ENCODE data around the gene SELENOO. TPM values are rescaled to one million over a fixed set of nuclear protein-coding genes. Genes with fewer than 3 reads are reported as not detected.

The SELENOO gene
- total and polyA plus RNA-seq, 8 donors, result 18.5 to 28.9 (median 21.8) TPM

DNA sequence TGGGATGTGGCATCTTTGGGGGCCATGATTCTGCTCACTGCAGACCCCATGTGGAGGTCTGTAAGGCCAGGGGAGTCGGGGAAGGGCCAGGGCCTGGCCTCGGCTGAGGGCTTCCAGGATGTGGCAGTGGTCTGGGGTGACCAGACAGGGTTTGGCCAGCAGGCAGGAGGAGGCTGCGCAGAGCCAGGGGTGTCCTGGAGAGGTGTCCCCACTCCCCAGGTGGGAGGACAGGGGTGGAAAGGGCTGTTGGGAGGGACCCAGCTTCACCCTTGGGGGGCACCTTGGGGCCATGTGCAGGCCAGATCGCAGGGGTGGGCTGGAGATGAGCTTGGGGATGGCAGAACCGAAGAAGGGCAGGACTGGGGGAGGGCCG lies 26.8 kb upstream of the SELENOO start:
- no peaks in the 10 kb centered on the region for H3K9me3 ChIP-seq
- peaks cover 0 to 21% of the 10 kb centered on the region in 2 donors for H3K4me1 ChIP-seq
- intact Hi-C loops (cut with DNase I), result no loop called here
- ATAC-seq (no peak), DNase-seq (peak in 1 of 4 donors; percentile 60)
- peaks cover 18 to 62% of the 10 kb centered on the region in 2 donors for H3K27me3 ChIP-seq
- no peaks in the 10 kb centered on the region for H3K36me3 ChIP-seq
- TF ChIP-seq, protein P1, sequence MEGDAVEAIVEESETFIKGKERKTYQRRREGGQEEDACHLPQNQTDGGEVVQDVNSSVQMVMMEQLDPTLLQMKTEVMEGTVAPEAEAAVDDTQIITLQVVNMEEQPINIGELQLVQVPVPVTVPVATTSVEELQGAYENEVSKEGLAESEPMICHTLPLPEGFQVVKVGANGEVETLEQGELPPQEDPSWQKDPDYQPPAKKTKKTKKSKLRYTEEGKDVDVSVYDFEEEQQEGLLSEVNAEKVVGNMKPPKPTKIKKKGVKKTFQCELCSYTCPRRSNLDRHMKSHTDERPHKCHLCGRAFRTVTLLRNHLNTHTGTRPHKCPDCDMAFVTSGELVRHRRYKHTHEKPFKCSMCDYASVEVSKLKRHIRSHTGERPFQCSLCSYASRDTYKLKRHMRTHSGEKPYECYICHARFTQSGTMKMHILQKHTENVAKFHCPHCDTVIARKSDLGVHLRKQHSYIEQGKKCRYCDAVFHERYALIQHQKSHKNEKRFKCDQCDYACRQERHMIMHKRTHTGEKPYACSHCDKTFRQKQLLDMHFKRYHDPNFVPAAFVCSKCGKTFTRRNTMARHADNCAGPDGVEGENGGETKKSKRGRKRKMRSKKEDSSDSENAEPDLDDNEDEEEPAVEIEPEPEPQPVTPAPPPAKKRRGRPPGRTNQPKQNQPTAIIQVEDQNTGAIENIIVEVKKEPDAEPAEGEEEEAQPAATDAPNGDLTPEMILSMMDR (IDR thresholded peaks at IDR 0.05), result no peak
- no peak overlapping the region for H3K27ac ChIP-seq
- no peak overlapping the region for H3K4me3 ChIP-seq

DNA sequence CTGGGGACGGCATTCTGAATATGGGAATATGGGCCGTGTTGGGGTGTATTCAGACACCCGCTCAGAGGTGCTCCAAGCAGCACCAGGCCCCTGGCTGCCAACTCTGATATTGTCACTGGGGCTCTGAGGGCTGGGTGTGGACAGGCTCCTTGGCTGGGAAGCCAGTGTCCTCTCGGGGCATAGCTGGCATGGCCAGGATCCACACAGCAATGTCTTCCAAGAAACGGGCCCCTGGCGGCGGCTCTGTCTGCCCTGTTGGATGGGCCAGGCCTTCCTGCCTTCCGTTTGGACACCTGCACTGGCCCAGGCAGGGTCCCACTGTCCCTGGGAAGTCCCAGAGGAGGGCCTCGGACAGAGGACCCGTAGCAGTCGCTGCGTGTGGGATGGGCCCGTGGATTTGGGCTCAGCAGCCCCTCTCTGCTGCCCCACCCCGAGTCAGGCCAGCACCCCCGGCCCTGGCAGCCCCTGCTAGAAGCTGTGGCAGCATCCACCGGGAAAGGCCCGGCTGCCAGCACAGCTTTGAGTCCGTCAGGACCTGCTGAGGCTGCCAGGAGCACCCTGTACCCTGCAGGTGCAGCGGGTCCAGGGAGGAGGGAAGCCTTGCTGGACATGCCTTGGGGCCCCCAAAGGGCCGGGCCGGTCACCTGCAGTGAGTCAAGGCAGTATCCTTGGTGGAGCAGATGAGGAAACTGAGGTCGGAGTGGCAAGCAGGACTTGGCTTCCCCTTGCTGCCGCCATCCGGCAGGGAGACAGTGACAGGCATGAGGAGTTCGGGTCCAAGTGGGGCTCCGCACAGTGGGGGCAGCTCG lies 26.2 kb upstream of the SELENOO start:
- Histone ChIP-seq H3K27me3 (peaks cover 12 to 61% of the 10 kb centered on the region in 2 donors), H3K4me1 (peaks cover 0 to 17% of the 10 kb centered on the region in 2 donors), H3K4me3 (no peak overlapping the region), H3K9me3 (no peaks in the 10 kb centered on the region), H3K27ac (no peak overlapping the region), H3K36me3 (no peaks in the 10 kb centered on the region)
- ATAC-seq, result no peak
- peak in 1 of 4 donors; percentile 73 for DNase-seq
- TF ChIP-seq, protein P1 (IDR thresholded peaks at IDR 0.05), result no peak
- intact Hi-C loops (cut with DNase I), result no loop called here

DNA sequence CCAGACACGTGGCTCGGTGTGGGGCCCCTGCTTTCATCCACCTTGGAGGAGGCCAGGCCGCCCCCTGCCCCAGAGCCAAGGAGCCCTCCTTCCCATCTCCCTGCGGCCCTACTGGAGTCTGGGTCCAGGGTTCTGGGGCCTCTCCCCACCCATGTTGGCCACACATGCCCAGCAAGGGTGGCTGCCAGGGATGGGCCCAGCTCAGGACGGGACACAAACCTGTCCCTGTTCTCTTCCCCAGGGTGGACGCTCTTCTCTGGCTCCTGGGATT lies 25.7 kb upstream of the SELENOO start:
- no peak overlapping the region for H3K4me3 ChIP-seq
- TF ChIP-seq, protein P1 (IDR thresholded peaks at IDR 0.05), result no peak
- H3K36me3 ChIP-seq, result no peaks in the 10 kb centered on the region
- no peak overlapping the region for H3K27ac ChIP-seq
- no peaks in the 10 kb centered on the region for H3K9me3 ChIP-seq
- peaks cover 0 to 14% of the 10 kb centered on the region in 2 donors for H3K4me1 ChIP-seq
- ATAC-seq (no peak), DNase-seq (no peak)
- intact Hi-C loops (cut with DNase I), result no loop called here
- H3K27me3 ChIP-seq, result peaks cover 8 to 56% of the 10 kb centered on the region in 2 donors

DNA sequence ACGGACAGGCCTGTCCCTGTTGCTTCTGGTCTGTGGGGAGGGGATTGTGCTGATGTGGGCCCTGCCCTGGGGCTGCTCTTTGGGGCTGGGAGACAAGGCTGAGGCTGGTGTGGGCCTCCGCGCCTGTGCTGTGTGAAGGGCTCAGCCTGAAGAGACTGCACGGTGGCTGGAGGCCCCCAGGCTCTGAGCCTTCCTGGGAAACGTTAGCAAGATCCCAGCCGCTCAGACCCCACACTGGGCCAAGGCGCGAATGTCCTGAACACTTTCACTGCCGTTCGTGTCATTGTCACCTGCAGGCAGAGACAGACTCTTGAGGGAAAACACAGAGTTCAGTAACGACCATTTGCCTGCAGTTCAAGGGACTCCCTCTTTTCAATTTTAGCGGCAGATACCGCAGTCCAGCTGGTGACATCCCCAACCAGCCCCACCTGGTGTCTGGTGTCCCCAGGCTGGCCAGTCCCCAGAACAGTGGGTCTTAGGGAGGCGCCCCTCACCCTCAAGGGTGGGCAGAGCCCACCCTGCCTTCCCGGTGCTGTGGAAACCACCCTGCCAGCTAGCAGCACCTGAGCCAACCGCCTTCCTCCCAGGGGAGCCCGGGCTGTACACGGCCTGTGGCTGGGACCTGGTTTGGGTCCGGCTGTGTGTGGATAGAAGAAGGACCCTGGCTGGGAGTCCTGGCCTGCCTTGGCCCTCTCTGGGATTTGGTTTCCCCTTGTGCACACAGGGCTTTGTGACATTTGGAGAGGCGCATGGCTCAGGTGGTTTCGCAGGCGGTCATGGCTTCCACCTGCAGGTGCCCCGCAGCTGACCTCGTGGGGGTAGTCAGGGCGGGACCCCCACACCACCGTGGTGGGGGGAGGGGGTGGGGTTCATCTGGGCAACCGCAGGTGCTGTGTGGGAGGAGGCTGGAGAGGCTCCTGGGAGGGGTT lies 24.6 kb upstream of the SELENOO start:
- Histone ChIP-seq H3K4me3 (no peak overlapping the region), H3K27me3 (peaks cover 4 to 49% of the 10 kb centered on the region in 2 donors), H3K27ac (no peak overlapping the region), H3K36me3 (no peaks in the 10 kb centered on the region), H3K4me1 (peaks cover 0 to 9% of the 10 kb centered on the region in 2 donors), H3K9me3 (no peaks in the 10 kb centered on the region)
- TF ChIP-seq, protein P1 (IDR thresholded peaks at IDR 0.05), result no peak
- ATAC-seq (no peak), DNase-seq (peak in 2 of 4 donors; percentile 28 to 69)
- intact Hi-C loops (cut with DNase I), result no loop called here
